ENCODE measurements around the gene VWC2. TPM values are rescaled to one million over a fixed set of nuclear protein-coding genes. Genes with fewer than 3 reads are reported as not detected.

The VWC2 gene
- total RNA-seq, 4 donors from 2014 or later: under 0.01 to 0.16 (median 0.06) TPM; not detected in 1

GRCh38 chr7:49883933-49884332 lies 110.5 kb downstream of the VWC2 start:
- ATAC-seq (ENCODE audit: low FRiP score) (no peak), DNase-seq (ENCODE audit: low spot score) (no peak)
- TF ChIP-seq CTCF (IDR thresholded peaks at IDR 0.05): no peak

- ATAC-seq (ENCODE audit: low FRiP score) (no peak), DNase-seq (ENCODE audit: low spot score) (no peak)
- TF ChIP-seq CTCF (IDR thresholded peaks at IDR 0.05): no peak
Measured at GRCh38 chr7:49885593-49886285, 112.3 kb downstream of the VWC2 start.

GRCh38 chr7:49892481-49892880 lies 119.0 kb downstream of the VWC2 start:
- DNase-seq (ENCODE audit: low spot score): no peak
- no peak for TF ChIP-seq CTCF (IDR thresholded peaks at IDR 0.05)
- no peak for ATAC-seq (ENCODE audit: low FRiP score)

- ATAC-seq (ENCODE audit: low FRiP score): no peak
- no peak for DNase-seq (ENCODE audit: low spot score)
- TF ChIP-seq CTCF (IDR thresholded peaks at IDR 0.05): no peak
Measured at GRCh38 chr7:49893131-49893530, 119.7 kb downstream of the VWC2 start.

GRCh38 chr7:49894543-49894942 lies 121.1 kb downstream of the VWC2 start:
- ATAC-seq (ENCODE audit: low FRiP score) (no peak), DNase-seq (ENCODE audit: low spot score) (no peak)
- TF ChIP-seq CTCF (IDR thresholded peaks at IDR 0.05): no peak

- ATAC-seq (ENCODE audit: low FRiP score) (no peak), DNase-seq (ENCODE audit: low spot score) (no peak)
- TF ChIP-seq CTCF (IDR thresholded peaks at IDR 0.05): no peak
Measured at GRCh38 chr7:49911909-49912308, 138.5 kb downstream of the VWC2 start.

GRCh38 chr7:49926720-49927119 lies 153.3 kb downstream of the VWC2 start:
- TF ChIP-seq CTCF (IDR thresholded peaks at IDR 0.05): no peak
- DNase-seq (ENCODE audit: low spot score) (no peak), ATAC-seq (ENCODE audit: low FRiP score) (no peak)
